ENCODE measurements around the gene SHROOM3. TPM values are rescaled to one million over a fixed set of nuclear protein-coding genes. Genes with fewer than 3 reads are reported as not detected.

SHROOM3 gene
- total RNA-seq, 4 donors from 2014 or later = 52.0 to 444 (median 364) TPM

DNA sequence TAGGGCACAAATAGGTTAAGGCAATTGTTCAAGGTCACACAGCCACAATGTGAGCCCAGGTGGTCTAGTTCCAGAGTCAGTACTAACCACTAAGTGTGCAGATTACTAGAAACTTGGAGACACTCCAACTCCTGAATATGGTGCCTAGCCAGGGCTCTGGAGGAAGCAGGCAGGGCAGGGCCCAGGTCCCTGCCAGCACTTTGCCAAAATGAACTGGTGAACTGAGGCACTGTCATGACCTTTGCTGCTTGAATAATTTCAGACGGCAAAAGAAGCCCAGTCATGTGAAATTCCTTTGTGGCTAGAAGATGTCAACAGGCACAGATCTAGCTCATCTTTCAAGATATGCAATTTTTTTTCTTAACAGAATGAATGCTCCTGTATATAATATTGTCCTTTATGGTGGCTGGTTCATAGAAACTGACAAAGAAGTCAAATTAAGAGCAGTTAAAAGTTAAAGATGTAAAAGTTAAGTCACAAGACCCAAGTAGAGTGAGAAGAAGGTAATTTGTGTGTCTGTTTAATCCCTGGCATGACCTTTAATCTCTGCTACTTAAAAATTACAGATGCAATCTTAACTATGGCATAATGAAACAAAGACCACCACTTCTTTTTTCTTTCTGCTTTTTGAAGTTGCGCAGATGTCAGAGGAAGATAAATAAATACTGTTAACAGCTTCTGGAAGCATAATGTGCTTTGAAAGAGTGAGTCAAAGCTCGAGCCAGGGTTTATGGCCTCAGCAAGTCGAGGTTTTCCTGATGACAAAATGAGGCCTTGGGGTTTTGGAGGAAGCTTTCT lies 54.1 kb downstream of the SHROOM3 start:
- TF ChIP-seq POLR2A (IDR thresholded peaks at IDR 0.05) = no peak
- TF ChIP-seq, protein P1, sequence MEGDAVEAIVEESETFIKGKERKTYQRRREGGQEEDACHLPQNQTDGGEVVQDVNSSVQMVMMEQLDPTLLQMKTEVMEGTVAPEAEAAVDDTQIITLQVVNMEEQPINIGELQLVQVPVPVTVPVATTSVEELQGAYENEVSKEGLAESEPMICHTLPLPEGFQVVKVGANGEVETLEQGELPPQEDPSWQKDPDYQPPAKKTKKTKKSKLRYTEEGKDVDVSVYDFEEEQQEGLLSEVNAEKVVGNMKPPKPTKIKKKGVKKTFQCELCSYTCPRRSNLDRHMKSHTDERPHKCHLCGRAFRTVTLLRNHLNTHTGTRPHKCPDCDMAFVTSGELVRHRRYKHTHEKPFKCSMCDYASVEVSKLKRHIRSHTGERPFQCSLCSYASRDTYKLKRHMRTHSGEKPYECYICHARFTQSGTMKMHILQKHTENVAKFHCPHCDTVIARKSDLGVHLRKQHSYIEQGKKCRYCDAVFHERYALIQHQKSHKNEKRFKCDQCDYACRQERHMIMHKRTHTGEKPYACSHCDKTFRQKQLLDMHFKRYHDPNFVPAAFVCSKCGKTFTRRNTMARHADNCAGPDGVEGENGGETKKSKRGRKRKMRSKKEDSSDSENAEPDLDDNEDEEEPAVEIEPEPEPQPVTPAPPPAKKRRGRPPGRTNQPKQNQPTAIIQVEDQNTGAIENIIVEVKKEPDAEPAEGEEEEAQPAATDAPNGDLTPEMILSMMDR (IDR thresholded peaks at IDR 0.05) = no peak
- Histone ChIP-seq H3K27ac (no peak overlapping the region), H3K4me3 (no peak overlapping the region), H3K36me3 (no peaks in the 10 kb centered on the region), H3K27me3 (no peaks in the 10 kb centered on the region), H3K9me3 (peaks cover 0 to 5% (median 0%) of the 10 kb centered on the region in 4 donors), H3K4me1 (no peaks in the 10 kb centered on the region)
- DNase-seq = no peak

DNA sequence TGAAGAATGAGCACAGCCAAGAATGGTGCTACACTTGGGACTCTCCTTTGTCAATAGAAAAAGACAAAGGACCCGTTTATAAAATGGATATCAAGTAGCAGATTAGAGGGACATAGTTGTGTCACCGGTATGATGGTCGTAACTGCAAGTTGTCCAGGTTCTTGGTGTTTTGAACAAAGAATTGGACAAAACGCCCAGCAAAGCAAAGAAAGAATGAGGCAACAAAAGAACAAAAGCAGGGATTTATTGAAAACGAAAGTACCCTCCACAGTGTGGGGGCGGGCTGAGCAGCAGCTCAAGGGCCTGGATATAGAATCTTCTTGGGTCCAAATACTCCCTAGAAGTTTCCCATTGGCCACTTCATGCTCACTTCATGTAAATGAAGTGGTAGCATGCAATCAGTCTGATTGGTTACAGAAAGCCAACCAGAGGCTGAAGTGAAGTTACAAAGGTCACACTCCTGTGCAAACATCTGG lies 54.7 kb downstream of the SHROOM3 start:
- Histone ChIP-seq H3K9me3 (peaks cover 0 to 5% (median 0%) of the 10 kb centered on the region in 4 donors), H3K4me3 (no peak overlapping the region), H3K4me1 (no peaks in the 10 kb centered on the region), H3K27me3 (no peaks in the 10 kb centered on the region), H3K27ac (no peak overlapping the region), H3K36me3 (no peaks in the 10 kb centered on the region)
- TF ChIP-seq POLR2A (IDR thresholded peaks at IDR 0.05) = no peak
- TF ChIP-seq, protein P1 (IDR thresholded peaks at IDR 0.05) = no peak
- DNase-seq = no peak

DNA sequence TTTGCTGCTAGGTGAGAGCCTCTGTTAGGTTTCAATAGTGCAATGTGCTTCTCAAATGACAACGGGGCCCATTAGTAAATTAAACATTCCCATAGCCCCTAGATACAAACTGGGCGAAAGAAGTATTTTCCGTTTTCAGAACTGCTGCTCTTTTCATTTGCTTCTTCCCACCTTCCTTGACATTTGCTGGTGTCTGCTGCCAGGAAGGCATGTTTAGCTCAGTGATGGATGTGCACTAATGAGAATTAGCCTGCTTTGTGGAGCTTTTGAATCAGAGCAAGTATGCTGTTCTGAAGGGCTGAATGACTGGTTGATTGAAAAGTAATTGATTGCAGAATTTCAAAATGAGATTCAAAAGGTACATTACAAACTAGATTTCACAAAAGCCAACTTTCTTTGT lies 57.0 kb downstream of the SHROOM3 start:
- no peak for TF ChIP-seq POLR2A (IDR thresholded peaks at IDR 0.05)
- TF ChIP-seq, protein P1 (IDR thresholded peaks at IDR 0.05) = no peak
- H3K4me3 ChIP-seq = no peak overlapping the region
- DNase-seq = no peak
- H3K27me3 ChIP-seq = no peaks in the 10 kb centered on the region
- peaks cover 0 to 5% (median 0%) of the 10 kb centered on the region in 4 donors for H3K9me3 ChIP-seq
- H3K4me1 ChIP-seq = no peaks in the 10 kb centered on the region
- no peak overlapping the region for H3K27ac ChIP-seq
- H3K36me3 ChIP-seq = no peaks in the 10 kb centered on the region

DNA sequence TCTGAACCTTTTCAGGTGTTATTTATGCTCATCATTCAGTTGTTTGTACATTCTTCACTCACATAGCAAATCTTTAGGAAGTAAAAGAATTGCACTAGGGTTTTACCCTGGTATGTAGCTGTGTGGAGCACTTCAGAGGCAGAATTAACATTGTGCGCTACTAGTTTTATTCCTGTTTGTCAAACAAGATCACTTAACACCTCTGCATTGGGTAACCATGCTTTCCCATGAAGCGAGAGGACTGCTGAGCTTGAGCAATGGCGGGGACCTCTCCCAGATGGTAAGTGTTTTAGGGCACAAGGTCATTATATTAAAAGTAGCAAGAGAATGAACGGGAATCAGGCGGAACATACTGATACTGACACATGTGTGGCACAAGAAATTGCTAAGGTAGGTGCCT lies 59.2 kb downstream of the SHROOM3 start:
- Histone ChIP-seq H3K9me3 (peaks cover 0 to 5% (median 0%) of the 10 kb centered on the region in 4 donors), H3K4me3 (no peak overlapping the region), H3K4me1 (no peaks in the 10 kb centered on the region), H3K27ac (no peak overlapping the region), H3K27me3 (no peaks in the 10 kb centered on the region), H3K36me3 (no peaks in the 10 kb centered on the region)
- TF ChIP-seq, protein P1 (IDR thresholded peaks at IDR 0.05) = no peak
- TF ChIP-seq POLR2A (IDR thresholded peaks at IDR 0.05) = no peak
- no peak for DNase-seq

DNA sequence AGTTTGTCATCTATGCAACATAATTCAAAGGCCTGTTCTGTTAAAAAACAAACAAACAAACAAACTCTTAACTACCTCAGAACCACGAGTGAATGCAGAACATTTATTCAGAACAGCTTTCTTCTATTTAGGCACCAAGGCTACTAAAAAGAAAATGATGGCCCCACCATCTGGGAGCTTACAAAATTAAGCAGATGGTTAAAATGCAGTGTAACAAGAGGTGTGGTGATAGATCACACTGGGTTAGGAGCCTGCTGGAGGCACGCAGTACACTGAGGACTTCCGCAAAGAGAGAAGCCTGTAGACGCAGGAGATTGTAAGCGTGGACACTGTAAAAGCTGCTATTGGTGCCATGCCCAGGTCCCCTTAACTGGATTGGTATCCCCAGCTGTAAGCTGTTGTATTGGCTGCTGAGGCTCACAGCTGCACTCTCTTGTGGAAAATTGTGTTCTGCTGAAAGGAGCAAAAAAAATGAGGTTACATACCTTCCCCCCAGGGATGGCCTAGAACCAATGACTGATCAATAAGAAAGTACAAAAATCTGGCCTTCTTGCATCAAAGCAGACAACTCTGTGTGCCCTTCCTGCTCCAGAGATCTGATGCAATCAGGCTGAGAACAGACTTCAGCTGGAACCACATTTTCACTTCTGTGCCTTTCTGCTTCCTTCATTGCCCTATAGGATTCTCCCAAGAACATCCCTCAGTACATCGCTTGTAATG lies 60.0 kb downstream of the SHROOM3 start:
- Histone ChIP-seq H3K4me1 (no peaks in the 10 kb centered on the region), H3K27ac (no peak overlapping the region), H3K4me3 (no peak overlapping the region), H3K9me3 (peaks cover 0 to 1% (median 0%) of the 10 kb centered on the region in 4 donors), H3K36me3 (no peaks in the 10 kb centered on the region), H3K27me3 (no peaks in the 10 kb centered on the region)
- DNase-seq = no peak
- TF ChIP-seq, protein P1 (IDR thresholded peaks at IDR 0.05) = no peak
- TF ChIP-seq POLR2A (IDR thresholded peaks at IDR 0.05) = no peak

All from Peyer's patch (tissue), 4 donors.